Measurements from ENCODE around the gene TMEM92.

DNA sequence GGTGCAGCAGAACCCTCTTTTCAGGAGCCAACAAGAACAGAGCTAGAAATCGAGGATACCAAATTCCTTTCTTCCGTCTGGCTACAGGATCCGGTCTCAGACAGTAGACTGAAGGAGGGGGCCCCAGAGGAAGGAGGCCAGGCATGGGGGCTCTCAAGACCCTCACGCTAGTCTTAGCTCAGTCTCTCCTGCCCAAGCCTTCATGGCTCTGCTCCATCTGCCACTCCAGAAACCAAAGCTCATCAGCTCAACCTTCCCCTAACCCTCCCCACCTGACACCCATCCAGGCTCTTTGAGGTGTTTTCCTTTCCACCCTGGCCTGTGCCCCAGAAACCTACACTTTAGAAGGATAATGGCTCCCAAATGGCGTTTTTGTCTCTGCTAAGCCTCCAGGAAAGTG lies 6.2 kb upstream of the TMEM92 start:
- TF ChIP-seq POLR2A (IDR thresholded peaks at IDR 0.05) (no peak), POLR2AphosphoS5 (IDR thresholded peaks at IDR 0.05) (no peak), EP300 (IDR thresholded peaks at IDR 0.05) (no peak)
- TF ChIP-seq, protein P1, sequence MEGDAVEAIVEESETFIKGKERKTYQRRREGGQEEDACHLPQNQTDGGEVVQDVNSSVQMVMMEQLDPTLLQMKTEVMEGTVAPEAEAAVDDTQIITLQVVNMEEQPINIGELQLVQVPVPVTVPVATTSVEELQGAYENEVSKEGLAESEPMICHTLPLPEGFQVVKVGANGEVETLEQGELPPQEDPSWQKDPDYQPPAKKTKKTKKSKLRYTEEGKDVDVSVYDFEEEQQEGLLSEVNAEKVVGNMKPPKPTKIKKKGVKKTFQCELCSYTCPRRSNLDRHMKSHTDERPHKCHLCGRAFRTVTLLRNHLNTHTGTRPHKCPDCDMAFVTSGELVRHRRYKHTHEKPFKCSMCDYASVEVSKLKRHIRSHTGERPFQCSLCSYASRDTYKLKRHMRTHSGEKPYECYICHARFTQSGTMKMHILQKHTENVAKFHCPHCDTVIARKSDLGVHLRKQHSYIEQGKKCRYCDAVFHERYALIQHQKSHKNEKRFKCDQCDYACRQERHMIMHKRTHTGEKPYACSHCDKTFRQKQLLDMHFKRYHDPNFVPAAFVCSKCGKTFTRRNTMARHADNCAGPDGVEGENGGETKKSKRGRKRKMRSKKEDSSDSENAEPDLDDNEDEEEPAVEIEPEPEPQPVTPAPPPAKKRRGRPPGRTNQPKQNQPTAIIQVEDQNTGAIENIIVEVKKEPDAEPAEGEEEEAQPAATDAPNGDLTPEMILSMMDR (IDR thresholded peaks at IDR 0.05): no peak
